HCT116 (cell line): ENCODE measurements around the gene DHRSX.
"Not testable (repeated sequence)": the region's sequence is repeated elsewhere in the genome, so short reads cannot be mapped to it uniquely, and the experiment has no call there.

Experiments
- YY1 ChIP-seq: IDR thresholded peaks from 2 replicates; pipeline ENCODE4 v1.6.1; 2011; ENCODE audit warnings: low read length, low read depth, moderate library complexity, mild to moderate bottlenecking; ENCODE audit not compliant: insufficient replicate concordance; ENCODE audit errors: extremely low read depth
- ZFX ChIP-seq: fragments of 450-650 bp; IDR thresholded peaks from 2 replicates; pipeline ENCODE4 v1.6.1; 2017

- not testable (repeated sequence) for TF ChIP-seq YY1, ZFX
These were observed 27.7 kb downstream of the DHRSX start for GRCh38 chrX:2473064-2473463.
